ENCODE data around the gene CDC14A. TPM values are rescaled to one million over a fixed set of nuclear protein-coding genes. Genes with fewer than 3 reads are reported as not detected.

CDC14A gene
- polyA plus RNA-seq, 1 of the 3 experiments (the other 2 are of a cell fraction), result 2.2 TPM

DNA sequence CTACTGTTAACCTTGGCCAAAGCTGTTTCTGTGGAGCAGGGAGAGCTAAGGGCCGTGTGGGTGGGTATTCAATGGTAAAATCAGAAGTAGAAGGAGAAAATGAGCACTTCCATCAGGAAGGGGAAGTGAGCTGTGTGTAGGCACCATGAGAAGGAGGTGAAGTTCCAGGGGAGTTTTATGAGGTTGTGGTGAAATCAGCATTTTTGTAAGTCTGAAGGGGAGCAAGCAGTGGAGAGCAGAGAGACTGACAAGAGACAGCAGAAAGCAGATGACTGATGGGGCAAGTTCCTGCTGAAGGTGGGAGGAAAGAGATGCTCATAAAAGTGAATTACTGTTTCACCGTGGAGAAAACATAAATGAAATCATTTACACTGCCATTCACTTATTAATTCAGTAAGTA lies 183.0 kb downstream of the CDC14A start:
- Histone ChIP-seq H3K4me2 (no peak overlapping the region), H3K27ac (ENCODE audit: low read depth in 2 of 2, low read length in 1 of 2) (no peak overlapping the region), H4K20me1 (ENCODE audit: insufficient read depth) (no peaks in the 10 kb centered on the region), H3K27me3 (ENCODE audit: insufficient read depth) (no peaks in the 10 kb centered on the region), H3K79me2 (ENCODE audit: insufficient read depth) (no peaks in the 10 kb centered on the region), H3K4me3 (ENCODE audit: low read depth in 2 of 2, low read length in 1 of 2) (no peak overlapping the region), H3K36me3 (replicated peaks in 1 of 2; ENCODE audit: control insufficient read depth in 1 of 2, insufficient read depth in 2 of 2, low read length in 1 of 2) (no peaks in the 10 kb centered on the region), H3F3A (replicated peaks; ENCODE audit: insufficient read depth) (no peaks in the 10 kb centered on the region), H3K4me1 (ENCODE audit: control insufficient read depth in 1 of 2, insufficient read depth in 2 of 2, low read depth in 1 of 2, low read length in 1 of 2) (peaks cover 0 to 22% of the 10 kb centered on the region in 2 experiments; a peak in 2 of 4 replicates), H3K9me2 (no peaks in the 10 kb centered on the region), H3K9ac (no peak overlapping the region), H2AFZ (ENCODE audit: low read depth) (no peak overlapping the region), H3K9me3 (no peaks in the 10 kb centered on the region)
- TF ChIP-seq SMC3 (IDR thresholded peaks at IDR 0.05; ENCODE audit: low read depth, low read length) (no peak), YY1 (IDR thresholded peaks at IDR 0.05; ENCODE audit: low read depth) (no peak), FOXJ3 (CRISPR knock-in tag; IDR thresholded peaks at IDR 0.05) (no peak), GATA2 (CRISPR knock-in tag; IDR thresholded peaks at IDR 0.05) (no peak), ELF1 (IDR thresholded peaks at IDR 0.05) (no peak), RCOR1 (IDR thresholded peaks at IDR 0.05; ENCODE audit: low read length) (no peak), NFIC (IDR thresholded peaks at IDR 0.05; ENCODE audit: borderline replicate concordance) (no peak), RXRA (IDR thresholded peaks at IDR 0.05; ENCODE audit: borderline replicate concordance, low read depth) (no peak), TAF1 (IDR thresholded peaks at IDR 0.05; ENCODE audit: borderline replicate concordance, low read depth, low read length) (no peak), TCF12 (IDR thresholded peaks at IDR 0.05) (no peak), FOSL2 (IDR thresholded peaks at IDR 0.05; ENCODE audit: borderline replicate concordance, low read depth) (no peak), GABPA (IDR thresholded peaks at IDR 0.05; ENCODE audit: low read depth) (no peak), JUND (IDR thresholded peaks at IDR 0.05) (no peak), POLR2AphosphoS5 (IDR thresholded peaks at IDR 0.05; ENCODE audit: low read depth, low read length) (no peak)
- TF ChIP-seq, protein P1, sequence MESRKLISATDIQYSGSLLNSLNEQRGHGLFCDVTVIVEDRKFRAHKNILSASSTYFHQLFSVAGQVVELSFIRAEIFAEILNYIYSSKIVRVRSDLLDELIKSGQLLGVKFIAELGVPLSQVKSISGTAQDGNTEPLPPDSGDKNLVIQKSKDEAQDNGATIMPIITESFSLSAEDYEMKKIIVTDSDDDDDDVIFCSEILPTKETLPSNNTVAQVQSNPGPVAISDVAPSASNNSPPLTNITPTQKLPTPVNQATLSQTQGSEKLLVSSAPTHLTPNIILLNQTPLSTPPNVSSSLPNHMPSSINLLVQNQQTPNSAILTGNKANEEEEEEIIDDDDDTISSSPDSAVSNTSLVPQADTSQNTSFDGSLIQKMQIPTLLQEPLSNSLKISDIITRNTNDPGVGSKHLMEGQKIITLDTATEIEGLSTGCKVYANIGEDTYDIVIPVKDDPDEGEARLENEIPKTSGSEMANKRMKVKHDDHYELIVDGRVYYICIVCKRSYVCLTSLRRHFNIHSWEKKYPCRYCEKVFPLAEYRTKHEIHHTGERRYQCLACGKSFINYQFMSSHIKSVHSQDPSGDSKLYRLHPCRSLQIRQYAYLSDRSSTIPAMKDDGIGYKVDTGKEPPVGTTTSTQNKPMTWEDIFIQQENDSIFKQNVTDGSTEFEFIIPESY (IDR thresholded peaks at IDR 0.05; ENCODE audit: borderline replicate concordance, low read depth), result no peak
- no peak for DNase-seq
- ChIA-PET POLR2A (no interaction called here), CTCF (no interaction called here)
- WGBS (ENCODE audit: low lambda C conversion rate), result 77% methylated on average over 2 of the region's 2 CpGs

DNA sequence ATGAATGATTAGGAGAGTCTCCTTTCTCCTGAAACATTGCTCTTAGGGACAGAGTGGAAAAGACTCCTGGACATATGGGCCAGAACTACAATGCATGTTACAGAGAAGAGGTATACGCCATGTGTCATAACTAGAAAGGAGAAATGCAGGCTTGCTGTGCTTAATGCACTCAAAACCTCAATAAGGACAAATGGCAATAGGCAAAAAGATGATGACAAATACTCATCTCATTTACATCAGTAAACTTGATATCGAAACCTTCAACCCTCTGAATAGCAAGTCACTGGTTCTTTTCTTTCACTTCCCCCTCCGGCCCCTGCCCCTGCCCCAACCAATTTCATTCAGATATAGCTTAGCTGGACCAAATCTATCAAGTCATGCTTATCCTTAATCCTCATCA lies 183.7 kb downstream of the CDC14A start:
- Histone ChIP-seq H3K79me2 (ENCODE audit: insufficient read depth) (no peaks in the 10 kb centered on the region), H2AFZ (ENCODE audit: low read depth) (no peak overlapping the region), H3K4me1 (ENCODE audit: control insufficient read depth in 1 of 2, insufficient read depth in 2 of 2, low read depth in 1 of 2, low read length in 1 of 2) (peaks cover 0 to 22% of the 10 kb centered on the region in 2 experiments; a peak in 2 of 4 replicates), H3K4me2 (no peak overlapping the region), H3K9me3 (no peaks in the 10 kb centered on the region), H3K9ac (no peak overlapping the region), H3F3A (replicated peaks; ENCODE audit: insufficient read depth) (no peaks in the 10 kb centered on the region), H3K36me3 (replicated peaks in 1 of 2; ENCODE audit: control insufficient read depth in 1 of 2, insufficient read depth in 2 of 2, low read length in 1 of 2) (no peaks in the 10 kb centered on the region), H3K27me3 (ENCODE audit: insufficient read depth) (no peaks in the 10 kb centered on the region), H3K27ac (ENCODE audit: low read depth in 2 of 2, low read length in 1 of 2) (no peak overlapping the region), H3K9me2 (no peaks in the 10 kb centered on the region), H3K4me3 (ENCODE audit: low read depth in 2 of 2, low read length in 1 of 2) (no peak overlapping the region), H4K20me1 (ENCODE audit: insufficient read depth) (no peaks in the 10 kb centered on the region)
- TF ChIP-seq JUND (IDR thresholded peaks at IDR 0.05), result no peak
- TF ChIP-seq FOXM1 (IDR thresholded peaks at IDR 0.05; ENCODE audit: low read depth), result no peak
- no peak for TF ChIP-seq TAF1 (IDR thresholded peaks at IDR 0.05; ENCODE audit: borderline replicate concordance, low read depth, low read length)
- TF ChIP-seq YY1 (IDR thresholded peaks at IDR 0.05; ENCODE audit: low read depth), result no peak
- no peak for TF ChIP-seq FOXJ3 (CRISPR knock-in tag; IDR thresholded peaks at IDR 0.05)
- no peak for TF ChIP-seq GATA2 (CRISPR knock-in tag; IDR thresholded peaks at IDR 0.05)
- no peak for TF ChIP-seq NFIC (IDR thresholded peaks at IDR 0.05; ENCODE audit: borderline replicate concordance)
- no peak for TF ChIP-seq EP300 (IDR thresholded peaks at IDR 0.05; ENCODE audit: borderline replicate concordance in 1 of 2, low read depth in 1 of 2, low read length in 1 of 2)
- ChIA-PET CTCF (no interaction called here), POLR2A (no interaction called here)
- WGBS (ENCODE audit: low lambda C conversion rate), result 83% methylated on average over 3 of the region's 3 CpGs
- DNase-seq, result no peak

Measured in SK-N-SH (cell line).